KMS-11 (cell line): ENCODE data around the gene MYL9.

Source experiments
- H2AFZ ChIP-seq: fragments of 200-600 bp; sonication (generic); 2 replicates; pipeline ENCODE4 v1.6.1; 2016; ENCODE audit warnings: antibody characterized with exemption, mixed run types, low read depth
- H3K27ac ChIP-seq: fragments of 200-600 bp; sonication (generic); 2 replicates; pipeline ENCODE4 v1.6.1; 2016; ENCODE audit warnings: mild to moderate bottlenecking, mixed run types
- H3K27me3 ChIP-seq: fragments of 200-600 bp; sonication (generic); 2 replicates; pipeline ENCODE4 v1.6.1; 2017; ENCODE audit warnings: mild to moderate bottlenecking, low read depth, mixed run types, moderate library complexity; ENCODE audit not compliant: insufficient read depth
- H3K36me3 ChIP-seq: fragments of 200-600 bp; sonication (generic); 2 replicates; pipeline ENCODE4 v1.6.1; 2017; ENCODE audit warnings: mild to moderate bottlenecking, mixed run types; ENCODE audit not compliant: insufficient read depth
- H3K4me1 ChIP-seq: fragments of 200-600 bp; sonication (generic); 2 replicates; pipeline ENCODE4 v1.6.1; 2016; ENCODE audit warnings: mild to moderate bottlenecking, low read depth, mixed run types; ENCODE audit not compliant: poor library complexity, severe bottlenecking
- H3K4me2 ChIP-seq: fragments of 200-600 bp; sonication (generic); 2 replicates; pipeline ENCODE4 v1.7.0; 2016; ENCODE audit warnings: mild to moderate bottlenecking, mixed run types
- H3K4me3 ChIP-seq: fragments of 200-600 bp; sonication (generic); IDR thresholded peaks from 2 replicates; pipeline ENCODE4 v1.6.1; 2017; ENCODE audit warnings: low read depth, low read length, mixed read lengths; ENCODE audit not compliant: insufficient read depth
- H3K79me2 ChIP-seq: fragments of 200-600 bp; sonication (generic); 2 replicates; pipeline ENCODE4 v1.6.1; 2016; ENCODE audit warnings: low read depth, mixed run types; ENCODE audit not compliant: insufficient read depth
- H3K9ac ChIP-seq: fragments of 200-600 bp; sonication (generic); 2 replicates; pipeline ENCODE4 v1.6.1; 2016; ENCODE audit warnings: mild to moderate bottlenecking, mixed run types
- H4K20me1 ChIP-seq: fragments of 200-600 bp; sonication (generic); 2 replicates; pipeline ENCODE4 v1.6.1; 2016; ENCODE audit warnings: mild to moderate bottlenecking, mixed run types; ENCODE audit not compliant: insufficient read depth
- TF ChIP-seq, protein P1 (sequence below): fragments of 200-600 bp; sonication (generic); conservative IDR thresholded peaks from 2 replicates; pipeline ENCODE4 v1.6.1; 2017; ENCODE audit warnings: low read depth, mild to moderate bottlenecking, antibody characterized with exemption, low read length, moderate library complexity, mixed read lengths

The MYL9 gene

DNA sequence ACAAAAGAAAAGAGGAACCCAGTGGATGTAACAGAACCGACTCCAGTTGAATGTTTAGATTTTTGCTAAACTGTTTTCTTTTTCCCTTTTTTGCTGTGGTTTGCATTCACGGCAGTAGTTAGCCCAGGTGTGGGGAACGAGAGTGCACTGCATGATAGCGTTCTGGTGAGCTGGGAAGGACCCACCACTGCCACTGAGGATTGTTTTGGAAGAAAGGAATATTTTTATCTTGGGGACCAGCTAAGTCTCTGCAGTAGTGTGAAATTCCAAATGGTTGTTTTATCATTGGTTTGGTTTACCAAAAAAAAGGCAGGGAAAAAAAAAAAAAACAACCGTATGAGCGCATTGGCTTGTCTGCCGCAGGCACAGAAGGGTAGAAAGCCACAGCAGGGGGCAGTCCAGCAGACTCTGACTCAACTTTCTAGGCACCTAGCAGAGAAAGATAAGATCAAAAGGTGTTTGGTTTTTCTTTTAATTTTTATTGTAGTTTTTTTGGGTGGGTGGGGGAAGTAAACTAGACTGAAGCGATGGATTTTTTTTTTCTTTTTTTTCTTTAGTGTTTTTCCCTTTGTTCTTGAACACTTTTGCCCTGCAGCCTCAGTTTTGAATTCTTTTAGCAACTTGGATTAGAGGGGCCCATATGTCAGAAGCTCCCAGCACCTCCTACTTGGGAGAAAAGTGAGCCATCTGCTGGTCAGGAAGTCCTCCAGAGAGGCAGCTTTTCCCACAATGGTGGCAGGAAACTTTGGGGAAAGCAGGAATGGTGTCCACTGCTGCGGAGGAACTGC lies 50.7 kb downstream of the MYL9 start:
- Histone ChIP-seq H3K4me3 (no peak overlapping the region), H2AFZ (no peak overlapping the region), H3K79me2 (no peaks in the 10 kb centered on the region), H3K27ac (no peak overlapping the region), H3K4me2 (no peak overlapping the region), H3K27me3 (no peaks in the 10 kb centered on the region), H3K36me3 (peaks cover 3% of the 10 kb centered on the region; the same call in 1 of the 2 replicates), H3K4me1 (peaks cover 31% of the 10 kb centered on the region), H4K20me1 (no peaks in the 10 kb centered on the region), H3K9ac (no peak overlapping the region)
- TF ChIP-seq, protein P1, sequence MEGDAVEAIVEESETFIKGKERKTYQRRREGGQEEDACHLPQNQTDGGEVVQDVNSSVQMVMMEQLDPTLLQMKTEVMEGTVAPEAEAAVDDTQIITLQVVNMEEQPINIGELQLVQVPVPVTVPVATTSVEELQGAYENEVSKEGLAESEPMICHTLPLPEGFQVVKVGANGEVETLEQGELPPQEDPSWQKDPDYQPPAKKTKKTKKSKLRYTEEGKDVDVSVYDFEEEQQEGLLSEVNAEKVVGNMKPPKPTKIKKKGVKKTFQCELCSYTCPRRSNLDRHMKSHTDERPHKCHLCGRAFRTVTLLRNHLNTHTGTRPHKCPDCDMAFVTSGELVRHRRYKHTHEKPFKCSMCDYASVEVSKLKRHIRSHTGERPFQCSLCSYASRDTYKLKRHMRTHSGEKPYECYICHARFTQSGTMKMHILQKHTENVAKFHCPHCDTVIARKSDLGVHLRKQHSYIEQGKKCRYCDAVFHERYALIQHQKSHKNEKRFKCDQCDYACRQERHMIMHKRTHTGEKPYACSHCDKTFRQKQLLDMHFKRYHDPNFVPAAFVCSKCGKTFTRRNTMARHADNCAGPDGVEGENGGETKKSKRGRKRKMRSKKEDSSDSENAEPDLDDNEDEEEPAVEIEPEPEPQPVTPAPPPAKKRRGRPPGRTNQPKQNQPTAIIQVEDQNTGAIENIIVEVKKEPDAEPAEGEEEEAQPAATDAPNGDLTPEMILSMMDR, result no peak

DNA sequence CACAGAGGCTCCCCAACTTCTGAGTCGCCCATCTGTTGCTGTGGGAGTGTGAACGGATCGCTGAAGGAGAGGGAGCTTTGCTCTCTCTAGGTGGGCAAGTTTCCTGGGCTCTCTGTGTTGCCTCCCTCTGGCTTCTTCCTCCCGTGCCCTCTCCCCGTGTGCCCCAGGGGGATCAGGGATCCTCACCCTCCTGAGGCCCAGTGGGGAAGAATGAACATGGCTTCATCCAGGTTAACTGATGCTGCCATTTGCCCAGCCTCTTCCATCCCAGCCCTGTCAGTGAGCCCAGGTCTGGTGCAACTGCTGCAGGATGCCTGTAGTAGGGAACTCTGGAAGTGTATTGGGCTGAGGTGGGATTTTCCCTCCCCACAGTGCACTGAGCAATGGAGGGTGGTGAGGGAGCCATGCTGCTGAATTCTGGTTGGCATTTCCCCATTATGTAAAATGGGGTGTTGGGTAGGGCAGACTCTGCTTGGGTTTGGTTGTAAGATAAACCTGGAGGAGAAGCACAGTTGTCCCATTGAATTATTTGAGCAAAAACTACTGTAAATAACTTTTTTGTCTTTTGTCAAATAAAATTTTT lies 52.1 kb downstream of the MYL9 start:
- no peak overlapping the region for H2AFZ ChIP-seq
- H3K27me3 ChIP-seq, result no peaks in the 10 kb centered on the region
- no peaks in the 10 kb centered on the region for H3K79me2 ChIP-seq
- H3K4me1 ChIP-seq, result peaks cover 31% of the 10 kb centered on the region
- H3K4me3 ChIP-seq, result no peak overlapping the region
- no peak overlapping the region for H3K4me2 ChIP-seq
- H3K27ac ChIP-seq, result no peak overlapping the region
- TF ChIP-seq, protein P1, result no peak
- no peaks in the 10 kb centered on the region for H4K20me1 ChIP-seq
- H3K36me3 ChIP-seq, result peaks cover 3% of the 10 kb centered on the region; the same call in 1 of the 2 replicates
- H3K9ac ChIP-seq, result no peak overlapping the region

DNA sequence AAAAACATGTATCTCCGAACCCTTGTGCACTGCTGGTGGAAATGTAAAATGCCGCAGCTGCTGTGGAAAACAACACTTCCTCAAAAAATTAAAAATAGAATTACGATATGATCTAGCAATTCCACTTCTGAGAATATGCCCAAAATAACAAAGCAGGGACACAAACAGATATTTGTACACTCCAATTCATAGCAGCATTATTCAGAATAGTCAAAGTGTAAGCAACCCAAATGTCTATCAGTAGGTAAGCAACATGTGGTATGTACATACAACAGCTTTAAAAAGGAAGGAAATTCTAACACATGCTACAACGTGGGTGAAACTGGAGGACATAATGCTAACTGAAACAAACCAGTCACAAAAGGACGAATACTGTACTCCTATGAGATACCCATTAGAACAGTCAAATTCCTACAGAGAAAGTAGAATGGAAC lies 58.6 kb downstream of the MYL9 start:
- H2AFZ ChIP-seq, result no peak overlapping the region
- no peak overlapping the region for H3K27ac ChIP-seq

More for the DNA sequence above, 58.6 kb downstream of the MYL9 start:
- H3K27me3 ChIP-seq, result no peaks in the 10 kb centered on the region
- H3K4me3 ChIP-seq, result no peak overlapping the region
- no peaks in the 10 kb centered on the region for H3K36me3 ChIP-seq
- TF ChIP-seq, protein P1, result no peak
- no peaks in the 10 kb centered on the region for H3K79me2 ChIP-seq
- no peaks in the 10 kb centered on the region for H4K20me1 ChIP-seq
- no peak overlapping the region for H3K9ac ChIP-seq
- no peak overlapping the region for H3K4me2 ChIP-seq
- peaks cover 25% of the 10 kb centered on the region for H3K4me1 ChIP-seq
